Stimulated activated effector memory CD8-positive, alpha-beta T cell treated with anti-CD3 and anti-CD28 coated beads, Interleukin-12 subunit alpha, Interleukin-12 subunit beta, amount 100 ng/mL, for 72 hours (primary cell): ENCODE measurements around the gene NMRK2.
A peak's percentile ranks its signal among the peaks of the same experiment; 100 is the strongest.

Experiments
- ATAC-seq: fragments of 150-1000 bp; cut with Tn5 transposase; 2 replicates; pipeline ENCODE4 v1.10.0; 2021
- DNase-seq, 2 donors: peaks; one replicate each; pipeline ENCODE4 v3.0.0; 2021 to 2022; ENCODE audit warnings: low spot score in 2 of 2
- H3K27ac Mint-ChIP-seq: one replicate; pipeline ENCODE4 v1.8.0; 2022; ENCODE audit warnings: mild to moderate bottlenecking, mixed read lengths
- H3K36me3 Mint-ChIP-seq: one replicate; pipeline ENCODE4 v1.8.0; 2022; ENCODE audit warnings: mild to moderate bottlenecking, mixed read lengths
- H3K4me1 Mint-ChIP-seq: one replicate; pipeline ENCODE4 v1.8.0; 2022; ENCODE audit warnings: mixed read lengths
- H3K4me3 Mint-ChIP-seq: one replicate; pipeline ENCODE4 v1.8.0; 2022; ENCODE audit warnings: mild to moderate bottlenecking, mixed read lengths
- H3K9me3 Mint-ChIP-seq: one replicate; pipeline ENCODE4 v1.8.0; 2022; ENCODE audit warnings: mixed read lengths

The NMRK2 gene

GRCh38 chr19:3981373-3981735, 48.5 kb downstream of the NMRK2 start:
- H3K36me3 Mint-ChIP-seq = peaks cover 94% of the 10 kb centered on the region
- no peaks in the 10 kb centered on the region for H3K9me3 Mint-ChIP-seq
- peak overlapping the region; percentile 96 for H3K4me3 Mint-ChIP-seq
- peaks cover 63% of the 10 kb centered on the region for H3K4me1 Mint-ChIP-seq
- ATAC-seq (no peak), DNase-seq (peak in 1 of 2 donors; percentile 49)
- H3K27ac Mint-ChIP-seq = peak overlapping the region; percentile 99

GRCh38 chr19:3981736-3982681, 49.1 kb downstream of the NMRK2 start:
- peak overlapping the region; percentile 96 for H3K4me3 Mint-ChIP-seq
- peak overlapping the region; percentile 99 for H3K27ac Mint-ChIP-seq
- peaks cover 66% of the 10 kb centered on the region for H3K4me1 Mint-ChIP-seq
- ATAC-seq = no peak
- H3K36me3 Mint-ChIP-seq = peaks cover 93% of the 10 kb centered on the region
- no peaks in the 10 kb centered on the region for H3K9me3 Mint-ChIP-seq
- DNase-seq = peak in 1 of 2 donors; percentile 49

GRCh38 chr19:3982701-3983541, 50.1 kb downstream of the NMRK2 start:
- ATAC-seq = peak; percentile 4
- DNase-seq = peak in 1 of 2 donors; percentile 52
- Mint-ChIP-seq H3K4me3 (peak overlapping the region; percentile 96), H3K9me3 (no peaks in the 10 kb centered on the region), H3K4me1 (peaks cover 60% of the 10 kb centered on the region), H3K36me3 (peaks cover 91% of the 10 kb centered on the region), H3K27ac (peak overlapping the region; percentile 99)

- Mint-ChIP-seq H3K36me3 (peaks cover 88% of the 10 kb centered on the region), H3K4me1 (peaks cover 55% of the 10 kb centered on the region), H3K27ac (peak overlapping the region; percentile 99)
Observed at GRCh38 chr19:3983542-3983914, 50.7 kb downstream of the NMRK2 start.

GRCh38 chr19:3983936-3984583, 51.2 kb downstream of the NMRK2 start:
- peaks cover 82% of the 10 kb centered on the region for H3K36me3 Mint-ChIP-seq
- no peaks in the 10 kb centered on the region for H3K9me3 Mint-ChIP-seq
- H3K4me3 Mint-ChIP-seq = peak overlapping the region; percentile 96
- H3K27ac Mint-ChIP-seq = peak overlapping the region; percentile 99
- ATAC-seq (peak; percentile 2), DNase-seq (peak in 1 of 2 donors; percentile 58)
- peaks cover 54% of the 10 kb centered on the region for H3K4me1 Mint-ChIP-seq

More at GRCh38 chr19:3983542-3983914, 50.7 kb downstream of the NMRK2 start:
- DNase-seq (no peak), ATAC-seq (no peak)
- no peaks in the 10 kb centered on the region for H3K9me3 Mint-ChIP-seq
- H3K4me3 Mint-ChIP-seq = peak overlapping the region; percentile 96

- no peak for ATAC-seq
- Mint-ChIP-seq H3K4me3 (peak overlapping the region; percentile 96), H3K4me1 (peaks cover 49% of the 10 kb centered on the region), H3K36me3 (peaks cover 77% of the 10 kb centered on the region), H3K27ac (peak overlapping the region; percentile 99), H3K9me3 (no peaks in the 10 kb centered on the region)
- no peak for DNase-seq
Observed at GRCh38 chr19:3984584-3984907, 51.7 kb downstream of the NMRK2 start.

GRCh38 chr19:3984908-3985642, 52.2 kb downstream of the NMRK2 start, which contains the start of gene EEF2:
Gene EEF2, minus strand, starts transcription at chr19:3985463. Its CDS starts 83 bp downstream, at chr19:3985380.
- peak; percentile 51 for ATAC-seq

GRCh38 chr19:3985643-3986259, 52.9 kb downstream of the NMRK2 start:
- DNase-seq (peak in 1 of 2 donors; percentile 52), ATAC-seq (no peak)
- Mint-ChIP-seq H3K27ac (peak overlapping the region; percentile 99), H3K9me3 (peaks cover 1% of the 10 kb centered on the region), H3K4me1 (peaks cover 50% of the 10 kb centered on the region), H3K4me3 (peak overlapping the region; percentile 96), H3K36me3 (peaks cover 65% of the 10 kb centered on the region)

More at GRCh38 chr19:3984908-3985642, 52.2 kb downstream of the NMRK2 start, which contains the start of gene EEF2:
- Mint-ChIP-seq H3K36me3 (peaks cover 72% of the 10 kb centered on the region), H3K9me3 (no peaks in the 10 kb centered on the region), H3K4me3 (peak within 1 kb of the TSS; percentile 96), H3K27ac (peak within 1 kb of the TSS; percentile 99), H3K4me1 (peaks cover 46% of the 10 kb centered on the region)
- peak; percentile 92 to 95 for DNase-seq

- Mint-ChIP-seq H3K4me1 (peaks cover 49% of the 10 kb centered on the region), H3K36me3 (peaks cover 58% of the 10 kb centered on the region), H3K4me3 (peak overlapping the region; percentile 96), H3K27ac (peak overlapping the region; percentile 45), H3K9me3 (peaks cover 3% of the 10 kb centered on the region)
- ATAC-seq (peak; percentile 30), DNase-seq (peak in 1 of 2 donors; percentile 77)
Observed at GRCh38 chr19:3986260-3987041, 53.6 kb downstream of the NMRK2 start.

GRCh38 chr19:3987619-3988371, 54.9 kb downstream of the NMRK2 start:
- Mint-ChIP-seq H3K4me3 (peak overlapping the region; percentile 96), H3K27ac (peak overlapping the region; percentile 63), H3K36me3 (peaks cover 45% of the 10 kb centered on the region), H3K4me1 (peaks cover 37% of the 10 kb centered on the region), H3K9me3 (peaks cover 3% of the 10 kb centered on the region)
- DNase-seq (peak; percentile 84 to 91), ATAC-seq (peak; percentile 46)

GRCh38 chr19:3990815-3991117, 57.9 kb downstream of the NMRK2 start:
- no peak for DNase-seq
- H3K4me1 Mint-ChIP-seq = peaks cover 16% of the 10 kb centered on the region
- peaks cover 16% of the 10 kb centered on the region for H3K36me3 Mint-ChIP-seq
- peak overlapping the region; percentile 80 for H3K4me3 Mint-ChIP-seq
- peaks cover 3% of the 10 kb centered on the region for H3K9me3 Mint-ChIP-seq
- ATAC-seq = no peak
- H3K27ac Mint-ChIP-seq = peak overlapping the region; percentile 30
